H1 (cell line): Measurements from ENCODE around the gene FRMD7. TPM values are rescaled to one million over a fixed set of nuclear protein-coding genes. Genes with fewer than 3 reads are reported as not detected.

Experiments used
- CTCF ChIA-PET: fragments of 300-600 bp; sonication (Branson Sonifier 250); formaldehyde crosslinking; loops from one replicate; lab custom pipeline; 2021; ENCODE audit not compliant: partially characterized antibody; lab: Charles Lee
- POLR2A ChIA-PET: fragments of 300-600 bp; sonication (Branson Sonifier 250); formaldehyde crosslinking; loops from one replicate; lab custom pipeline; 2021; ENCODE audit warnings: inconsistent platforms; ENCODE audit not compliant: partially characterized antibody; lab: Charles Lee
- DNase-seq, 2 experiments: peaks; one replicate each; pipeline versions ENCODE4 v3.0.0 to v3.0.0-alpha.2; 2010 to 2022; ENCODE audit warnings: low spot score in 2 of 2, low read depth in 1 of 2, mixed read lengths in 1 of 2
- FAIRE-seq: peaks from 2 replicates; lab custom pipeline; 2011; peaks lifted over from hg19 to GRCh38; lab: Jason Lieb, UNC
- H2AFZ ChIP-seq: 2 replicates; pipeline ENCODE4 v1.8.1; 2012; ENCODE audit warnings: low read length, inconsistent platforms
- H2AK5ac ChIP-seq: 2 replicates; pipeline ENCODE4 v1.6.1; 2013; ENCODE audit warnings: low read depth, low read length
- H2BK120ac ChIP-seq: replicated peaks from 2 replicates; pipeline ENCODE3; 2013; ENCODE audit warnings: low read depth, low read length, inconsistent platforms
- H2BK12ac ChIP-seq: 2 replicates; pipeline ENCODE4 v1.6.1; 2013; ENCODE audit warnings: low read depth, low read length
- H2BK15ac ChIP-seq: 2 replicates; pipeline ENCODE4 v1.6.1; 2013; ENCODE audit warnings: low read length
- H2BK20ac ChIP-seq: 2 replicates; pipeline ENCODE4 v1.6.1; 2013; ENCODE audit warnings: low read length
- H2BK5ac ChIP-seq: 2 replicates; pipeline ENCODE4 v1.6.1; 2013; ENCODE audit warnings: low read depth, low read length
- H3K14ac ChIP-seq: 2 replicates; pipeline ENCODE4 v1.6.1; 2013; ENCODE audit warnings: inconsistent platforms; ENCODE audit not compliant: insufficient read length
- H3K18ac ChIP-seq: 2 replicates; pipeline ENCODE4 v1.6.1; 2013; ENCODE audit warnings: low read length; ENCODE audit errors: extremely low read depth
- H3K23ac ChIP-seq: 2 replicates; pipeline ENCODE4 v1.6.1; 2013; ENCODE audit warnings: inconsistent platforms; ENCODE audit not compliant: insufficient read length
- H3K23me2 ChIP-seq: 2 replicates; pipeline ENCODE4 v1.6.1; 2013; ENCODE audit warnings: low read depth, low read length
- H3K27ac ChIP-seq: 2 replicates; pipeline ENCODE4 v1.6.1; 2011; ENCODE audit warnings: low read depth, low read length, inconsistent platforms
- H3K27me3 ChIP-seq, 4 experiments: replicated peaks in 1 of 4; 1 replicate in 1 of 4; 2 replicates in 3 of 4; pipeline versions ENCODE4 v1.6.1 to v1.8.1; 2011 to 2013; ENCODE audit warnings: low read length in 3 of 4, mild to moderate bottlenecking in 3 of 4, inconsistent platforms in 2 of 4, mixed read lengths in 2 of 4, moderate library complexity in 1 of 4; ENCODE audit not compliant: control insufficient read depth in 3 of 4, insufficient read depth in 3 of 4; ENCODE audit errors: extremely low read depth in 1 of 4
- H3K36me3 ChIP-seq, 4 experiments: 2 replicates each; pipeline versions ENCODE4 v1.6.1 to v1.8.1; 2011 to 2013; ENCODE audit warnings: mild to moderate bottlenecking in 4 of 4, low read length in 3 of 4, moderate library complexity in 2 of 4, control low read depth in 1 of 4, inconsistent platforms in 1 of 4; ENCODE audit not compliant: insufficient read depth in 4 of 4, control insufficient read depth in 2 of 4
- H3K4ac ChIP-seq: replicated peaks from 2 replicates; pipeline ENCODE3; 2013; ENCODE audit warnings: low read length, low read depth, mixed read lengths, inconsistent platforms; ENCODE audit not compliant: insufficient read length
- H3K4me1 ChIP-seq, 4 experiments: replicated peaks in 1 of 4; 1 replicate in 1 of 4; 2 replicates in 3 of 4; pipeline versions ENCODE4 v1.6.1 to v1.8.1; 2011 to 2013; ENCODE audit warnings: low read length in 3 of 4, inconsistent platforms in 2 of 4, mixed read lengths in 1 of 4; ENCODE audit not compliant: insufficient read depth in 4 of 4, control insufficient read depth in 3 of 4
- H3K4me2 ChIP-seq, 2 experiments: 2 replicates each; pipeline versions ENCODE4 v1.6.1 to v1.8.1; 2011 to 2013; ENCODE audit warnings: low read depth in 2 of 2, low read length in 2 of 2, control low read depth in 1 of 2, inconsistent platforms in 1 of 2, mild to moderate bottlenecking in 1 of 2; ENCODE audit not compliant: insufficient read depth in 1 of 2
- H3K4me3 ChIP-seq, 4 experiments: fragments of 200-600, 300-600 bp in 1 of 4; sonication (generic), shearing (Covaris generic), sonication (Bioruptor Twin) in 1 of 4; 2 replicates each; pipeline versions ENCODE4 v1.5.1 to v1.8.1; 2011 to 2016; ENCODE audit warnings: low read length in 4 of 4, low read depth in 3 of 4, control low read depth in 2 of 4, inconsistent platforms in 2 of 4, mild to moderate bottlenecking in 2 of 4, mixed read lengths in 1 of 4, moderate library complexity in 1 of 4; ENCODE audit not compliant: insufficient read depth in 2 of 4; ENCODE audit errors: extremely low read depth in 1 of 4
- H3K56ac ChIP-seq: replicated peaks from 2 replicates; pipeline ENCODE3; 2013; ENCODE audit warnings: low read depth, mild to moderate bottlenecking, mixed read lengths, low read length, inconsistent platforms; ENCODE audit not compliant: insufficient read length
- H3K79me1 ChIP-seq: 2 replicates; pipeline ENCODE4 v1.6.1; 2013; ENCODE audit warnings: low read depth, low read length, control low read depth
- H3K79me2 ChIP-seq, 2 experiments: 2 replicates each; pipeline versions ENCODE4 v1.6.1 to v1.8.1; 2012 to 2013; ENCODE audit warnings: low read length in 2 of 2, mild to moderate bottlenecking in 2 of 2, inconsistent platforms in 1 of 2; ENCODE audit not compliant: insufficient read depth in 2 of 2, control insufficient read depth in 1 of 2
- H3K9ac ChIP-seq, 4 experiments: replicated peaks in 1 of 4; 1 replicate in 1 of 4; 2 replicates in 3 of 4; pipeline versions ENCODE4 v1.6.1 to v1.8.1; 2011 to 2013; ENCODE audit warnings: low read depth in 3 of 4, low read length in 3 of 4, control low read depth in 2 of 4, mild to moderate bottlenecking in 2 of 4, moderate library complexity in 2 of 4, inconsistent platforms in 1 of 4; ENCODE audit errors: extremely low read depth in 1 of 4
- H3K9me3 ChIP-seq, 2 experiments: 2 replicates each; pipeline versions ENCODE4 v1.6.1 to v1.8.1; 2012 to 2013; ENCODE audit warnings: mild to moderate bottlenecking in 2 of 2, moderate library complexity in 2 of 2, control low read depth in 1 of 2, inconsistent platforms in 1 of 2, low read depth in 1 of 2, low read length in 1 of 2, mixed read lengths in 1 of 2; ENCODE audit not compliant: insufficient read depth in 2 of 2
- H4K20me1 ChIP-seq, 2 experiments: replicated peaks in 1 of 2; 2 replicates each; pipeline versions ENCODE3 to v1.8.1; 2011 to 2013; ENCODE audit warnings: inconsistent platforms in 2 of 2, low read length in 2 of 2, mild to moderate bottlenecking in 1 of 2; ENCODE audit not compliant: insufficient read depth in 2 of 2, control insufficient read depth in 1 of 2
- H4K5ac ChIP-seq: 2 replicates; pipeline ENCODE4 v1.6.1; 2013; ENCODE audit warnings: low read length, low read depth, mixed read lengths, inconsistent platforms; ENCODE audit not compliant: insufficient read length
- H4K8ac ChIP-seq: 2 replicates; pipeline ENCODE4 v1.8.0; 2013; ENCODE audit warnings: mild to moderate bottlenecking, moderate library complexity, low read length, inconsistent platforms; ENCODE audit not compliant: insufficient read depth; ENCODE audit errors: extremely low read depth
- H4K91ac ChIP-seq: replicated peaks from 2 replicates; pipeline ENCODE3; 2013; ENCODE audit warnings: low read length, mixed read lengths, inconsistent platforms; ENCODE audit not compliant: insufficient read length
- BRCA1 ChIP-seq: IDR thresholded peaks from 2 replicates; pipeline ENCODE4 v1.6.1; 2012; ENCODE audit warnings: low read depth, low read length, improper control_type of control experiment
- CREB1 ChIP-seq: IDR thresholded peaks from 2 replicates; pipeline ENCODE4 v1.6.1; 2012; ENCODE audit warnings: inconsistent platforms
- GABPA ChIP-seq: IDR thresholded peaks from 2 replicates; pipeline ENCODE4 v1.6.1; 2011; ENCODE audit warnings: mild to moderate bottlenecking, low read length, moderate library complexity, borderline replicate concordance; ENCODE audit not compliant: insufficient read depth
- POU5F1 ChIP-seq: IDR thresholded peaks from 2 replicates; pipeline ENCODE4 v1.6.1; 2011; ENCODE audit warnings: low read depth, mild to moderate bottlenecking, low read length, moderate library complexity
- RAD21 ChIP-seq, 2 experiments: IDR thresholded peaks in 1 of 2; conservative IDR thresholded peaks in 1 of 2; 2 replicates each; pipeline ENCODE4 v1.6.1; 2011; ENCODE audit warnings: low read depth in 2 of 2, low read length in 2 of 2, improper control_type of control experiment in 1 of 2, inconsistent platforms in 1 of 2, mild to moderate bottlenecking in 1 of 2, moderate library complexity in 1 of 2
- RNF2 ChIP-seq: fragments of 200-900, 300-1000 bp; sonication (generic); IDR thresholded peaks from 2 replicates; pipeline ENCODE4 v1.7.1; 2016; ENCODE audit warnings: borderline replicate concordance, low read depth, mild to moderate bottlenecking, antibody characterized with exemption, low read length; ENCODE audit not compliant: poor library complexity, severe bottlenecking; ENCODE audit errors: missing control alignments
- SIRT6 ChIP-seq: IDR thresholded peaks from one replicate; pipeline ENCODE4 v1.7.1; 2012; ENCODE audit warnings: low read length, inconsistent platforms
- TAF7 ChIP-seq: optimal IDR thresholded peaks from 2 replicates; pipeline ENCODE3; 2011; ENCODE audit warnings: low read depth, mild to moderate bottlenecking, inconsistent platforms, low read length, moderate library complexity, borderline replicate concordance
- WGBS, 2 experiments: shearing (Covaris generic) in 1 of 2; methylation state at CpG; one replicate each; pipeline versions ENCODE4 v1.1.6 to v1.1.7; 2013 to 2015; ENCODE audit warnings: low lambda C conversion rate in 2 of 2, mixed read lengths in 2 of 2, inconsistent platforms in 1 of 2, low coverage in 1 of 2, missing lambda C conversion rate in 1 of 2; ENCODE audit not compliant: insufficient replicate concordance in 2 of 2, insufficient coverage in 1 of 2, insufficient read length in 1 of 2; ENCODE audit errors: extremely low coverage in 1 of 2, missing lambda C conversion rate in 1 of 2; 5-methylcytosine and 5-hydroxymethylcytosine counted together
- polyA plus RNA-seq, 7 experiments: library from polyadenylated mRNA; depleted of rRNA in 3 of 7; stranded (reverse) in 5 of 7; unstranded in 2 of 7; fragments of >200 nt in 5 of 7; fragments of 200-250 nt in 2 of 7; gene quantifications; 1 replicate in 5 of 7; 2 replicates in 1 of 7; 4 replicates in 1 of 7; pipeline versions ENCODE4 v1.2.1 to v1.2.3, GENCODE V29; 2011 to 2013; ENCODE audit warnings: missing spikeins in 2 of 7, mixed read lengths in 2 of 7
- total RNA-seq: library from RNA; stranded (reverse); fragmentation: NEBNext Ultra II Directional; extraction: Animal tissue kit (Norgen Biotek cat#: 25700); gene quantifications from 2 replicates; pipeline ENCODE4 v1.2.1, GENCODE V29; 2021
- TF ChIP-seq, protein P1 (sequence below): IDR thresholded peaks from 2 replicates; pipeline ENCODE4 v1.6.1; 2012; ENCODE audit warnings: inconsistent platforms

The FRMD7 gene
- total and polyA plus RNA-seq, 2 of the 8 experiments (the other 6 are each of a cell fraction or from before 2014, with no cell fraction given), result not detected

DNA sequence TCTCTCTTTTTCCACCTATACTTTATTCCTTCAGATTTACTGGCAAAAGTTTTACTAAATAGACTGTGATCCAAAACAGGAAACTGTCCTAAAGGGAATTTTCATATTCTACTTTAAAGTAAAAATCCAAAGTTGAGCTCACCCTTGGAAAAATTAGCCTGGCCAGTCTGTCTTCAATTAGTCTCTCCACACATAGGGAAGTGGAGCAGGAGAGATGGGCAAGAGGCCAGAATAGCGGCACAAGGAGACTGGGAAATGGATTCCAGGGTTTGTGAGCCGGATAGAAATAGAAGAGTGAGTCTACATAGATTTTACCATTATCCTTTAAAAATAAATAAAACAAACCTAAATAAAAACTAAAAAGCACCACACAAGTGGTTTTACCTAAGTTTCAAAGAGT is 16.2 kb upstream of the FRMD7 start:
- H2AK5ac ChIP-seq, result no peak overlapping the region
- H2BK5ac ChIP-seq, result no peak overlapping the region
- no peak overlapping the region for H3K4me3 ChIP-seq
- H4K8ac ChIP-seq, result no peak overlapping the region
- H3K4ac ChIP-seq, result no peak overlapping the region
- no peak overlapping the region for H2BK20ac ChIP-seq
- no peaks in the 10 kb centered on the region for H3K4me1 ChIP-seq
- no peak overlapping the region for H2BK12ac ChIP-seq
- H3K79me2 ChIP-seq, result no peaks in the 10 kb centered on the region
- H3K23ac ChIP-seq, result no peak overlapping the region
- ChIA-PET CTCF (interaction anchor here (0.5 to 0.7 kb wide), 2 partner anchors 48 to 302 kb away, joined by 3 read pairs; no protein-coding TSS in a partner anchor), POLR2A (interaction anchor here (1.2 kb wide), 1 partner anchor 26 kb away, joined by 3 read pairs; no protein-coding TSS in a partner anchor)
- no peak overlapping the region for H3K9ac ChIP-seq
- no peak overlapping the region for H3K14ac ChIP-seq
- no peak overlapping the region for H3K4me2 ChIP-seq
- TF ChIP-seq TAF7, result no peak
- no peak for TF ChIP-seq RAD21 (IDR thresholded peaks at IDR 0.05 in 1 of 2, conservative IDR thresholded peaks at IDR 0.05 in 1 of 2; ENCODE audit: low read depth in 2 of 2, low read length in 2 of 2)
- TF ChIP-seq BRCA1, result no peak
- TF ChIP-seq, protein P1, sequence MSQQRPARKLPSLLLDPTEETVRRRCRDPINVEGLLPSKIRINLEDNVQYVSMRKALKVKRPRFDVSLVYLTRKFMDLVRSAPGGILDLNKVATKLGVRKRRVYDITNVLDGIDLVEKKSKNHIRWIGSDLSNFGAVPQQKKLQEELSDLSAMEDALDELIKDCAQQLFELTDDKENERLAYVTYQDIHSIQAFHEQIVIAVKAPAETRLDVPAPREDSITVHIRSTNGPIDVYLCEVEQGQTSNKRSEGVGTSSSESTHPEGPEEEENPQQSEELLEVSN, result no peak
- TF ChIP-seq CREB1, result no peak
- TF ChIP-seq POU5F1, result no peak
- no peak for TF ChIP-seq RNF2
- TF ChIP-seq GABPA, result no peak
- no peak for TF ChIP-seq SIRT6
- H3K23me2 ChIP-seq, result no peaks in the 10 kb centered on the region
- H3K36me3 ChIP-seq, result no peaks in the 10 kb centered on the region
- H3K18ac ChIP-seq, result no peak overlapping the region
- no peaks in the 10 kb centered on the region for H3K9me3 ChIP-seq
- no peak for DNase-seq
- H4K5ac ChIP-seq, result no peak overlapping the region
- FAIRE-seq, result no peak
- H2BK120ac ChIP-seq, result no peak overlapping the region
- H3K27ac ChIP-seq, result no peak overlapping the region
- H2BK15ac ChIP-seq, result no peak overlapping the region
- H3K79me1 ChIP-seq, result no peaks in the 10 kb centered on the region
- H3K56ac ChIP-seq, result no peak overlapping the region
- no peak overlapping the region for H4K91ac ChIP-seq
- WGBS, 2 experiments, result 53% methylated on average over 2 of the region's 2 CpGs; no CpG with 5 or more reads in 1 of the 2 experiments
- no peaks in the 10 kb centered on the region for H3K27me3 ChIP-seq
- H4K20me1 ChIP-seq, result no peaks in the 10 kb centered on the region
- no peak overlapping the region for H2AFZ ChIP-seq
